Fibroblast of lung (primary cell): ENCODE measurements around the gene DPYSL4.

ENCODE experiments used
- CTCF ChIP-seq, 2 donors: IDR thresholded peaks in 1 of 2; conservative IDR thresholded peaks in 1 of 2; 1 replicate in 1 of 2; 2 replicates in 1 of 2; pipeline ENCODE4 v1.5.1; 2011 to 2012; ENCODE audit warnings: low read length in 2 of 2, control low read depth in 1 of 2, inconsistent platforms in 1 of 2, low read depth in 1 of 2, mild to moderate bottlenecking in 1 of 2
- EZH2 ChIP-seq: IDR thresholded peaks from 2 replicates; pipeline ENCODE4 v1.5.1; 2012; ENCODE audit warnings: low read length, control low read depth, mild to moderate bottlenecking; ENCODE audit errors: missing control alignments

GRCh38 chr10:132204781-132205473 lies 18.2 kb downstream of the DPYSL4 start:
- TF ChIP-seq CTCF (conservative IDR thresholded peaks at IDR 0.05 in 1 of 2, IDR thresholded peaks at IDR 0.05 in 1 of 2; ENCODE audit: low read depth in 1 of 2, low read length in 2 of 2) (no peak), EZH2 (no peak)
